T47D (cell line): ENCODE results near the gene MED17.

Experiments used
- DNase-seq, 2 experiments: peaks; one replicate each; pipeline versions ENCODE4 v3.0.0 to v3.0.0-alpha.2; 2011 to 2012; ENCODE audit warnings: low read depth in 1 of 2, low spot score in 1 of 2
- JUND ChIP-seq: IDR thresholded peaks from 2 replicates; pipeline ENCODE4 v1.6.1; 2012; ENCODE audit warnings: low read depth
- in situ Hi-C: cut with HindIII; loops from 2 replicates; pipeline ENCODE4 v1.10.0; 2016; ENCODE audit warnings: low sequenced_read_pairs, low pct_unique_long_range_greater_than_20kb

MED17 gene

GRCh38 chr11:93838967-93839366, 54.9 kb downstream of the MED17 start:
- no peak for TF ChIP-seq JUND
- DNase-seq = no peak
- in situ Hi-C loops = no loop called here

GRCh38 chr11:93840180-93840579, 56.1 kb downstream of the MED17 start:
- no peak for TF ChIP-seq JUND
- DNase-seq = no peak
- in situ Hi-C loops = no loop called here

GRCh38 chr11:93840981-93841380, 56.9 kb downstream of the MED17 start:
- in situ Hi-C loops = no loop called here
- no peak for DNase-seq
- TF ChIP-seq JUND = no peak

GRCh38 chr11:93841446-93841845, 57.4 kb downstream of the MED17 start:
- no peak for TF ChIP-seq JUND
- no peak for DNase-seq
- in situ Hi-C loops = no loop called here

- in situ Hi-C loops = no loop called here
- TF ChIP-seq JUND = no peak
These were observed 58.0 kb downstream of the MED17 start for GRCh38 chr11:93842034-93842433.

GRCh38 chr11:93842461-93842860, 58.4 kb downstream of the MED17 start:
- no peak for TF ChIP-seq JUND
- DNase-seq = no peak
- in situ Hi-C loops = no loop called here

More at GRCh38 chr11:93842034-93842433, 58.0 kb downstream of the MED17 start:
- DNase-seq = no peak

GRCh38 chr11:93843906-93844305, 59.8 kb downstream of the MED17 start:
- in situ Hi-C loops = no loop called here
- TF ChIP-seq JUND = no peak
- DNase-seq = no peak

- in situ Hi-C loops = no loop called here
- TF ChIP-seq JUND = no peak
- peak in 1 of 2 experiments; percentile 50 for DNase-seq
These were observed 60.5 kb downstream of the MED17 start for GRCh38 chr11:93844568-93844967.

GRCh38 chr11:93845181-93846092, 61.4 kb downstream of the MED17 start:
- no peak for TF ChIP-seq JUND
- no peak for DNase-seq
- in situ Hi-C loops = no loop called here

GRCh38 chr11:93846411-93846810, 62.3 kb downstream of the MED17 start:
- no peak for DNase-seq

GRCh38 chr11:93849201-93849600, 65.1 kb downstream of the MED17 start:
- DNase-seq = no peak
- in situ Hi-C loops = no loop called here
- TF ChIP-seq JUND = no peak

More at GRCh38 chr11:93846411-93846810, 62.3 kb downstream of the MED17 start:
- in situ Hi-C loops = no loop called here
- no peak for TF ChIP-seq JUND

- in situ Hi-C loops = no loop called here
- TF ChIP-seq JUND = no peak
- DNase-seq = no peak
These were observed 65.9 kb downstream of the MED17 start for GRCh38 chr11:93849751-93850593.

- no peak for TF ChIP-seq JUND
- in situ Hi-C loops = no loop called here
- DNase-seq = peak in 1 of 2 experiments; percentile 65
These were observed 66.5 kb downstream of the MED17 start, which contains the start of gene VSTM5 for GRCh38 chr11:93850594-93851018. Gene VSTM5, minus strand, starts transcription at chr11:93850618. Its CDS starts 116 bp downstream, at chr11:93850502.
